PC-3 (cell line): ENCODE data around the gene EXOSC7.

Source experiments
- EZH2phosphoT487 ChIP-seq: fragments of 300-600 bp; sonication (generic); IDR thresholded peaks from 2 replicates; pipeline ENCODE4 v1.6.1; 2018; ENCODE audit warnings: mild to moderate bottlenecking, antibody characterized with exemption, low read length, borderline replicate concordance
- TF ChIP-seq, protein P1 (sequence below): fragments of 300-600 bp; sonication (generic); conservative IDR thresholded peaks from 2 replicates; pipeline ENCODE4 v1.5.1; 2017; ENCODE audit warnings: antibody characterized with exemption, low read depth, mild to moderate bottlenecking, low read length

- TF ChIP-seq EZH2phosphoT487, result no peak
- TF ChIP-seq, protein P1, sequence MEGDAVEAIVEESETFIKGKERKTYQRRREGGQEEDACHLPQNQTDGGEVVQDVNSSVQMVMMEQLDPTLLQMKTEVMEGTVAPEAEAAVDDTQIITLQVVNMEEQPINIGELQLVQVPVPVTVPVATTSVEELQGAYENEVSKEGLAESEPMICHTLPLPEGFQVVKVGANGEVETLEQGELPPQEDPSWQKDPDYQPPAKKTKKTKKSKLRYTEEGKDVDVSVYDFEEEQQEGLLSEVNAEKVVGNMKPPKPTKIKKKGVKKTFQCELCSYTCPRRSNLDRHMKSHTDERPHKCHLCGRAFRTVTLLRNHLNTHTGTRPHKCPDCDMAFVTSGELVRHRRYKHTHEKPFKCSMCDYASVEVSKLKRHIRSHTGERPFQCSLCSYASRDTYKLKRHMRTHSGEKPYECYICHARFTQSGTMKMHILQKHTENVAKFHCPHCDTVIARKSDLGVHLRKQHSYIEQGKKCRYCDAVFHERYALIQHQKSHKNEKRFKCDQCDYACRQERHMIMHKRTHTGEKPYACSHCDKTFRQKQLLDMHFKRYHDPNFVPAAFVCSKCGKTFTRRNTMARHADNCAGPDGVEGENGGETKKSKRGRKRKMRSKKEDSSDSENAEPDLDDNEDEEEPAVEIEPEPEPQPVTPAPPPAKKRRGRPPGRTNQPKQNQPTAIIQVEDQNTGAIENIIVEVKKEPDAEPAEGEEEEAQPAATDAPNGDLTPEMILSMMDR, result no peak
These were observed 25.7 kb upstream of the EXOSC7 start for GRCh38 chr3:44950275-44950734.
